GM21515 (cell line): ENCODE results near the gene FGF3.

Experiments
- ATAC-seq: cut with Tn5 transposase; IDR thresholded peaks from one replicate; pipeline ENCODE4 v1.9.1; 2021; ENCODE audit not compliant: unreplicated experiment

FGF3 gene

DNA sequence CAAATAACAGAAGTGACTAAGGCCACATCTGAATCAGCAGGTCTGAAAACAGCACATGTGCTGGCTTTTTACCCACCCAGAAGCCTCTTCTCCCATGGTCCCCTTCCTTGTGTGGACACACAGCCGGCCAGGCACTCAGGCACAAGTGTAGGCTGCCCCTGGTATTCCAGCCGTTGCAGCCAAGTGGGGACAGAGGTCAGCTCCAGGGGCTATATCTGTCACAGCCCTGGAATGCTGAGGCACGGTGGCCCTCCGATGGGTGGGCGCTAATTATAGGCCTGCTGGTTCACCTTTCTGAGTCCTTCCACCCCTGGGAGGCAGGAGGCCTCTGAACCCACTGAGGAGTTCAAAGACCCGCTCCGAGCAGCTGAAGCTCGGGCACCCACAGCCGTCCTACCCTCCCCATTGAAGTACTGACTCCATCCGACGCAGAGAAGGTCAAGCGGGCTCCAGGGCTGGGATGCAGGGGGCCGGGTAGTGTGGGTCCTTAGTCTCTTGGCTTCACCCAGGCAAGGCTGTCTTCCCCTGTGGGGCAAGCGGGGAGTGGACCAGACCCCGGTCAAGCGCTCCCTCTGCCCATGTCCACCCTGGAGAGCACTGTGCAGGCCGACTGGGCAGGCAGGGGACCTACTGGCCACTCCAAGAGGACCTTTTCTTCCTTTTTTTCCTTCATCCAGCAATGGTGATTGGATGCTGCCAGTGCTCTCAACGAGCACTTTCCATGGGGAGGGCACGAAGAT lies 14.3 kb downstream of the FGF3 start:
- ATAC-seq: no peak

GRCh38 chr11:69803604-69804218 lies 15.5 kb downstream of the FGF3 start:
- ATAC-seq: no peak

DNA sequence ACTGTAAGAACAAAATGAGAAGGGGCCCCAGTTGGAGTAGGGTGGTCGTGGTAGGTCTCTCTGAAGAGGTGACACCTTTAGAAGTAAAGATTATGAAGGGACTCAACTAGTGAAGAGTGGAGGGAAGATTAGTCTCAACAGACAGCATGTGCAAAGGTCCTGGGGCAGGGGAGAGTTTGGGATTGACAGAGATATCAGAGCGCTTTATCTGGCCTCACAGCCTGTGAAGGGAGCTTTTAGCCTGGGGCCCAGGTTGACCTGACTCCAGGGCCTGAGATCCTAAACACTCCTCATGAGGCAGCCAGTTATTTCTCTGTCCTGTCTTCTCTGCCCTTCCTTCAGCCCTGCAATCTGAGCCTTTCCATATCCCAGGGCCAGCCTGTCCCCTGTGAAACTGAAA lies 16.2 kb downstream of the FGF3 start:
- no peak for ATAC-seq

GRCh38 chr11:69802590-69802989 lies 16.6 kb downstream of the FGF3 start:
- ATAC-seq: no peak

DNA sequence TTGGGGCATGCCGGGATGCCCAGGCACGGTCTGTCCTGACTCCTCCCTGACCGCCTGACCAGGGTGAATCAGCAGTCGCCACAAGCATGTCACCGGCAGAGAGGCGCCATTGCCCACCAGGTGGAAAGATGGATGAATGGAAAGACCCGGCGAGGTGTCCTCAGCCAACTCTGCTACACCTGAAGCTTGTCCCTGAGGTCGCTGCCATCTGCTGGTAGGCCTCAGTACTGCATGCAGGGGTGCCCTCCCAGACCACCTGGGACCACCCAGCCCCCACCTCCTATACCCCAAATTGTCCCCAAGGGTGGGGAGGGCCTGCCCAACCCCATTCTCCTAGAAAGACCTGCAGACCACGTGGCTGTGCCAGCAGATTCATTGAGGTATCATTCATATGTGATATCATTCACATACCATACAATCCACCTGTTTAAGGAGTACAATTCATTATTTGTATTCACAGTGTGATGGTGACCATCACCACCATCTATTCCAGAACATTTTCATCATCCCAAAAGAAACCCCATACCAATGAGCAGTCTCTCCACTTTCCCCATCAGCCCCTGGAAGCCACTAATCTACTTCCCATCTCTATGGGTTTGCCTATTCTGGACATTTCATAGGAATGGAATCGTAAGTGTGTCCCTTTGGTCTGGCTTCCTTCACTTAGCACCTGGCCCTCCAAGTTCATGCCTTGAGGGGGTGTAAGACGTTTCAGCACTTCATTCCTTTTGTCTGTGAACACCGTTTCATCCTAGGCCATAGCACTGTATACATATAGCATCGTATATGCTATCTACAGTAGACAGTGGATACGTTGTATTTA lies 17.5 kb downstream of the FGF3 start:
- ATAC-seq: no peak

DNA sequence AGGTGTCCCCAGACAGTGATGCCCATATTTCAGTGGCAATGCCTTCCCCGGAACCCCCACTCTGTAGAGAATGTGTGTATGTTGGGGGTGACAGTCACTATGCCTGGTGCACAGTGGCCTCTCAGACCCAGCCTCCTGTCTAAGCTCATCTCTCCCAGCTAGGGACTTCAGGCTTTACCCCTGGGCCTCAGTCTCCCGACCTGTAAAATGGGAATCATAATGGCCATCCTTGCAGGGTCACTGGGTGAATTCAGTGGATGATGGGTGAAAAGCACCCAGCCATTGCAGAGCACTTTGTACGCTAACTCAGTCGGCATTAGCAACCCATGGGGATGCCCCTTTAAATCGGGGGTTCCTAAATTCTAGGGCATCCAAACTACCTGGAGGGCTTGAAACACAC lies 18.9 kb downstream of the FGF3 start:
- ATAC-seq: no peak

GRCh38 chr11:69799582-69799981 lies 19.6 kb downstream of the FGF3 start:
- ATAC-seq: no peak

- no peak for ATAC-seq
Measured at GRCh38 chr11:69799097-69799496, 20.1 kb downstream of the FGF3 start.

DNA sequence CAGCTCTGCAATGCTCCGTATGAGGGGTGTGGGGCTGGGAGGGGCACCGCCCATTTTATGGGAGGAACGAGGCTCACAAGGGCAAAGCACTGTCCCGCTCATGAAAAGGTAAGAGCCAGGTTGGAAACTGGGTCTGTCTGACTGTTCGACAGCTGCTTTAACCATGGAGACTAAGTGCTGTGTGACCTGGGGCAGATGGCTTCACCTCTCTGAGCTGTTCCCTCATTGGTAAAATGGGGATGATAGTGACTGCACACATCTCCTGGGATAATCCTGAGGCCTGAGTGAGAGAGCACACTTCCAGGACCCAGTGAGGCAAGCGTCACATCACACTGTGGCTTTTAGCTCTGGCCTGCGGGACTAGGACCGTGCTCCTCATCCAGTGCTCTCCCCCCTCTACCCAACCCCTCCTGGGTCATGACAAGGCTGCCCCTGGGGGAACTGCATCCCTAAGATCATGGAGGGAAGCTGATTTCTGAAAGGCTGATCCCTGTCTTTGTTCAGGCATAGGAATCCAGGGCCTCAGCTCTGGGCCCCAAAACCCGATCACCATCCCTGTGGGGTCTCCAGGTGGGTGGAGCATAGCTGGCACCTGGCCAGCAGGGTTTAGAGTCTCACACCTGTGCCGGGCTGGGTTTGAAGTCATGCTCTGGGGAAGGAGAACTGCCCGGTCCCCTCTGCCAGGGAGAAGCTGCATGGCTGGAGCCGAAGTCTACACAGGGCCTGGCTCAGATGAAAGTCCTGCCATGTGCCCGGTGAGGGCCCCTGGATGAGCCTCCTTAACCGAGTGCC lies 21.3 kb downstream of the FGF3 start:
- no peak for ATAC-seq

DNA sequence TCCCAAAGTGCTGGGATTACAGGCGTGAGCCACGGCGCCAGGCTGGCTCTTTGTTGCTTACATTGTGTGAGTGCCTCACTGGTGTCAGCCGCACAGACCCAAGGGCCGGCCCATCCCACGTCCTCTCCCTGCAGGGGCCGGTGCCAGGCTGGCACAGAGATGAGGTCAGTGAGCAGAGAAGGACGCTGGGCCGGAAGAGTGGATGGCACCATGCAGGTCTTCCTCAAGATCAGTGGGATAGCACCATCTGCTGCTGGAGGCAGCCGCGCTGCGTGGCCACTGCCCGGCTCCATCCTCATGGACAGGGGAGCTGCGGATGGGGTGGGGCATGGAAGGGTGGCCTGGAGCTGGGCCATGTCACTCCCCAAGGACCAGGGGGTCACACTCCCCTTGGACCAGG lies 22.1 kb downstream of the FGF3 start:
- no peak for ATAC-seq

GRCh38 chr11:69796063-69796462 lies 23.2 kb downstream of the FGF3 start:
- ATAC-seq: no peak

GRCh38 chr11:69791276-69792180 lies 27.7 kb downstream of the FGF3 start:
- no peak for ATAC-seq

- no peak for ATAC-seq
Measured at GRCh38 chr11:69788956-69789355, 30.3 kb downstream of the FGF3 start.

- no peak for ATAC-seq
Measured at GRCh38 chr11:69787906-69788305, 31.3 kb downstream of the FGF3 start.

GRCh38 chr11:69787457-69787856 lies 31.8 kb downstream of the FGF3 start:
- no peak for ATAC-seq

- ATAC-seq: no peak
Measured at GRCh38 chr11:69781241-69781640, 38.0 kb downstream of the FGF3 start.

GRCh38 chr11:69778373-69778772 lies 40.8 kb downstream of the FGF3 start:
- no peak for ATAC-seq

DNA sequence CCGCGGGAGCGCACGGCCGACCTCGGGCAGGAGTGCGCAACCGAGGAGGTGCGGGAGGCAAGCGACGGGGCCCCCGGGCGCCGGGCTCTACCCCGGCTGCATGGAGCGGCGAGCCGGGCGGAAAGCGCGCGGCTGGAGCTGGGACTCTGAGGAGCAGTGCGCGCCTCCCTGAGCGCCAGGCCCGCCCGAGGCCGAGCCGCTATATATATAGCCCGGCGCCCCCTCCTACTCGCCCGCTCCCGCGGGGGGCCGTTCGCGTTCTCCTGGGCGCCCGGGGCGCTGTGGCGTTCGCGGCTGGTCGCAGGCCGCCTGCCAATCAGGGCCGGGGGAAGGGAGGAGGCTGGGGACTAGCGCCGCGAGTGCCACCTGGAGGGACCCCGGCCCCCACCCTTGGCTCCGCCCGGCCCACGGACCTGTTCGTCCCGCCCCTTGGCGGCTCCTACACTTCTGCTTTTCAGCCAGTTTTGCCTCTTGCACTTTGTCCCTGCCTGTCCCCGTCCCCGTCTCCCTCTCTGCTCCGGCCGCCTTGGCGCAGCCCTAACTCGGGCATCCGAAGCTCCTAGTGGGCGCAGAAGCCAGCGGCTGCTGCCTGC lies 44.0 kb downstream of the FGF3 start, which contains the start of gene FGF4:
Gene FGF4 (minus strand): TSS at position 179 of the 593 bp plus-strand sequence. CDS start 257 bp downstream, outside the sequence.
- no peak for ATAC-seq

DNA sequence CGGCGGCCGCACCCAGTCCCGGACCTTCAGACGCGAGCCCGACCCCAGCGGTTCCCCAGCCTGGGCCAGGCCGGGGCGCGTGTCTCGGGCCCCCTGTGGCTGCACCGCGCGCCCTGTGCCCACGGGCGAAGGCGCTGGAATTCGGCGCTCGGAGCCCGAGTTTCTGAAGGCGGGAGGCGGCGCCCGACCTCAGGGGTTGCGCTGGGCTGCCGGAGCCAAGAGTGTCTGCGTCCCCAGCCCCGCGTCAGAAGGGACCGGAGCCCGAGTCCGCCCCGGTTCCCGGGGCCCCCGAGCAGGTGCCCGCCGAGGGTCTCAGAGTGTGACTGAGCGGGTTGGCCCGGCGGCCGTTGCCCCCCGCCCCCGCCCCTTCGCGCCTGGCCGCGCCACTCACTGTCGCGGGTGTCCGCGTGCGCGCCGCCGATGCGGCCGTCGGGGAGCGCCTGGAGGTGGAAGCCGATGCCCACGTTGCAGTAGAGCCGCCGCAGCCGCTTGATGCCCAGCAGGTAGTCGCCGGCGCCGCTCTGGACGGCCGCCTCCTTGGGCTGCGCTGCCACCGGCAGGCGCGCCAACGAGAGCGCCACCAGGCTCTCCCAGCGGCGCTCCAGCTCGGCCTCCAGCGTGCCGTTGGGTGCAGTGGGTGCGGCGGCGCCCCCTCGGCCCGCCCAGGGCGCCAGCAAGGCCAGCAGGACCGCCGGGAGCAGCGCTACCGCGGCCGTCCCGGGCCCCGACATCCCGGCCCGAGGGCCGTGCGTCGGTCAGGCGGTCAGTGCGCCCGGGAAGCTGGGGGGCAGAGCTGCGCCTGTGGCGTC lies 44.7 kb downstream of the FGF3 start:
- no peak for ATAC-seq
